GM21447 (cell line): ENCODE data around the gene PVALEF.

Source experiments
- ATAC-seq: cut with Tn5 transposase; IDR thresholded peaks from one replicate; pipeline ENCODE4 v1.9.1; 2021; ENCODE audit not compliant: unreplicated experiment

The PVALEF gene

DNA sequence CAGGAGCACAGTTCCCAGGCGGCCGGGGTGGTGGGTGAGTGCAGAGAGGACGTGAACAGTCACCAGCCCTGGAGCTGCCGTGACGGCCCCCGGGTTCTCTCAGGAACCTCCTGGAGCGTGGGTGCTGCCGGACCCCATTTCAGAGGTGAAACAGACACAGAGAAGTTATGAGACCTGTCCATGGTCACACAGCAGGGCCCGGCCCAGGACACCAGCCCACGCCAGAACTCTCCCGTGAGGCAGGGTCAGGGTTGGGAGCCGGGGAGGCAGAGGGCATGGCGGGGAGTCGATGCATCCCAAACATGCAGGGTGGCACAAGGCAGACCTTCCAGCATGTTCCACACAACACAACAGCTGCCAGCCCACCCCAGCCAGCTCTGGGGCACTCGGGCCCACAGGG lies 3.8 kb upstream of the PVALEF start:
- no peak for ATAC-seq

DNA sequence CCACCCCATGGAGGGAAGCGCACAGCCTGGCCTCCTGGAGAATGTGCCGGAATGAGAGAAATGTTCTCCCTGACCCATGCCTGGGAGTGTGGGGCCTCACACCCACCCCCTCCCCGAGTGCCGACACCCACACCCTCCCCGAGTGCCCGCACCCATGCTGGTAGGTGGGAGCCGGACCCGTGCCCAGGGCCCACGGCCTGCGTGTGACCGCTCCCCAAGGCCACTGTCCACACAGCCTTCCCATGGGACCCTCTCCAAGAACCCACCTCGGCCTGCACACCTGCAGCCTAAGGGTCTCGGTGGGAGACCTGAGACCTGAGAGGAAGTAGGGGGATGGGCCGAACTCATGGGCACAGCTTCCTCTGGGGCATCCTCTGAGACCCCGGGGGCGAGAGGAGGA lies 3.3 kb upstream of the PVALEF start:
- no peak for ATAC-seq

DNA sequence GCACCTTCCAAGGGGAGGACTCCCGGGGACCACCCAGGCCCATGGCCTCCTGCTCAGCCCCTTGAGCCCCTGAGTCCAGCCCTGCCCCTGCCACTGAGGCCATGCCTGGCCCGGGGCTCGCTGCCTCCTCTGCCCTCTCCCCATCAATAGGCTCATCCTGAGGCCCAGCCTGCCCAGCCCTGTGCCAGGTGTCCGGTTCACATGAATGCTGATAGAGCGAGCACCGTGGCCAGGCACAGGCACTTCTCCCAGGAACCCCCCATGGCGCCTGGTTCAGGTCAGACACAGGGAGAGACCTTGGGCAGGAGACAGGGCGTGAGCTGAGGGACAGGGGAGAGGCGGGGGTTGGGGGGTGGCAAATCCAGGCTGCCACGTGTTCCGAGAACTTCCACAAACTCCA lies 2.8 kb upstream of the PVALEF start:
- no peak for ATAC-seq

DNA sequence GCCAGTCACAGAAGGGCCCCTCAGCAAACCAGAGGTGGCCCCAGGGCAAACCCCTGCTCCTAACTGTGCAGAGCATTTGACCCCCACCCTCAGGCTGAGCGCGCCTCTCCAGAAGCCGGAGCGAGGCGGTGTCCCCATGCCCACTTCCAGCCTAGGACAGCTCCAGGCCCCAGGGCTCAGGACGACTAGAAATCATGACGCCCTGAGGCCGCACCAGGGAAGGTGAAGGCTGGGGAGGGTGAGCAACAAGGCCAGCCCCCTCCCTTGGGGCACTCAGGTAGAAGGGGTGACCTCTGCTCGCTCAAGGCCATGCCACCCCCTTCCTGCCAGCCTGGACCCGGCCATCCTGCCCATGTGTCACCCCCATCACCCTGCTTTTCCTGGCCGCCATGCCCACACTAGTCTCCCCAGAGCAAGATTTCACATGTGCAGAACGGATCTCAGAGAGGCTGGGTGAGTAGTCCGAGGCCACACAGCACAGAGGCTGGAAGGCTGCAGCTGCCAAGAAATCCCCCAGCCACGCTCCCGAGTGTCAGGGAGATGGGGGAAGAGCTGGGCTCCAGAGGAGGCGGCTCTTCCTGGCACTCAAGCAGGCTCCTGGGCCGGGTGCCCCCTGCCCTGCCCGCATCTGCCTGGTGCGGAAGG lies 2.1 kb upstream of the PVALEF start:
- no peak for ATAC-seq

DNA sequence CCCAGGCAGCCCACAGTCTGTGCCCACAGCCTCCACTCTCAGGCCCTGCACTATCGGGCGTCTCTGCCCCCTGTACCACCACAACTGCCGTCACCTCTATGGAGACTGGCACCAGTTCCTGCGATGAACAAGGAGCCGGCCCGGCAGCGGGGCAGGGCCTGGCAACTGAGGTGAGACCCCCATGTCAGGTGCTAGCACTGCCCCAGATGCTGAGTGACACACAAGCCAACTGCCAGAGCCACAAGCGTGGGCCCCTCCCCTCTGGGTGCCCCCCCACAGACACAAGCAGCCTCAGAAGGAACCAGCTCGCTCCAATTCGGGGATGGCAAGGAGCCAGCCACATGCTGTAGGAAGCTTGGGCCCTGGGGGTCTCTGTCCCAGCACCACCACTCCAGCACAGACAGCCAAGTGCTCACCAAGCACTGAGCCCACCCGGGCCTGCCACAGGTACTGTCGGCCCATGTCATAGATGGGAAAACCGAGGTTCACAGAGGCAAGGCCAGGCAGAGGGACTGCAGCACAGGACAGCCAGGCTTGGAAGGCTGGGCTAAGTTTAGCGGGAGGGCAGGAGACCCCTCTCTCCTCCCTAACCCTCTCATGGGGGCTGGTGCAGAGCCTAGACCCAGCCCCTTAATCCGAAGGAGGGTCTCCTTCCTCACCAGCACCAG lies 1.5 kb upstream of the PVALEF start:
- ATAC-seq, result no peak

DNA sequence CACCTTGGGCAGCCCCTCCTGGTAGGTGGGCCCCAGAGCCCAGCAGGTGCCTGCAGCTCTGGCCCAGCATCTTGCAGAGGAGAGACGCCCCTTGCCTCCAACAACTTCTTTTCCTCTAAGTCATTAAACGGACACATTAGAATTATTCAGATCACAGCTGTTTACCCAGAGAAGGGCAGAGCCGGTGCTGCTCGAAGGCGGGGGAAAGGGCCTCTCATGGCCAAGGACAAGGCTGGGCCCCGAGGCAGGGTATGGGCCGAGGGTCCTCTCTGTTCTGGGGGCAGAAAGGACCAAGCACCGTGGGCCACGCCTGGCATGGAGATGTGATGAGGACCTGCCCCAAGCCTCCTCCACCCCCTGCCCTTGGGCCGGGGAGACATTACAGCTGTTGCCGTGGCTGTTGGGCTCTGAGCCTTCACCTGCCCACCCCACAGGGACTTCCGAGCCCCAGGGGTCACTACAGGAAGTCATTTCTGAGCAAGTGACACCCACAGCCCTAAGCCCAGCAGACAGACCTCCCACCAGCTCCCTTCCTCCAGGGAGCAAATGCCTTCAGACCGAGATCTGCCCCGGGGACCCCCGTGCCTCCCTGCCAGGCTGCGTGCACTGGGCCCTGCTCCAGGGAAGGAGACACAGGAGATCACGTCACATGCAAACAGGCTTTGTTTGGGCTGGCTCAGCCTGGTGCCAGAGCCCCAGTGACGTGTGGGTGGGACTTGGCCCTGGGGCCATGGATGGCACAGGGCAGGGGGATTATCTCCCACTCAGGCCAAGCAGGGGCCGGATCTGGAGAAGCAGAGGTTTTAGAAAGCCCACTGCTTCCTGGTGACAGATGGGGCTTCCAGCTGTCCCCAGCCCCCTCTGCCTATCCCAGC lies 699 bp upstream of the PVALEF start:
- no peak for ATAC-seq

DNA sequence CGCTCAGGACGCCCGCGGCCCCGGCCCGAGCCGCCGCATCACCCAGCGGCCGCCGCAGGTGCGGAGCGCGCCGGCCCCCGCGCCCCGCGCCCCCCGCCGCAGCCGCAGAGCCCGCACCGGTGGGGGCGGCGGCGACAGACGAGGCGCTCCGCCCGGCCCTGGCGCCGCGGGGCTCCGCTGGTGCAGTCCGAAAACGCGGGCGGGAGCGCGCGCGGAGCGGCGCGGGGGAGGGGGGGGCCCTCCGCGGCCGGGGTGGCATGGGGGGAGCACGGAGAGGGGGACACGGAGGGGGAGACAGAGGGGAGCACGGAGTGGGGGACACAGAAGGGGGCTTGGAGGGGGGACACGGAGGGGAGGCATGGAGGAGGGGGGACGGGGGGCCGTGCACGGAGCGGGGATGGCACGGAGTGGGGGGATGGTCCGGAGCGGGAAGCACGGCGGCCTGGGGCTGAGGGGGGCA lies 756 bp downstream of the PVALEF start, which contains the start of gene AATK:
TSS of gene AATK (minus strand) at position 189 of the 460 bp plus-strand sequence. CDS start 229 bp downstream, outside the sequence.
- ATAC-seq, result no peak

DNA sequence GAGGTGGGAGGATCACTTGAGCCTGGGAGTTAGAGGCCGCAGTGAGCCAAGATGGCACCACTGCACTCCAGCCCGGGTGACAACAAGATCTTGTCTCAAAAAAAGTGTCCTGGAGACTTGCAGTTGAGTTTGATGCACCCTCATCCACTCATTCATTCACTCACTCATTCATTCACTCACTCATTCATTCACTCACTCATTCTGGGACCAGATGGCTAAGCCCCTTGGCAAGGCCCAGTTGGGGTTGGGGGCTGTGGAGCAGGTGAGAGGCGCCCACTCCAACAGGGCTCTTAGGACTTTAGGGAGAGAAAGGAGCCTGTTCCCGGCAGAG lies 1.9 kb downstream of the PVALEF start:
- no peak for ATAC-seq

DNA sequence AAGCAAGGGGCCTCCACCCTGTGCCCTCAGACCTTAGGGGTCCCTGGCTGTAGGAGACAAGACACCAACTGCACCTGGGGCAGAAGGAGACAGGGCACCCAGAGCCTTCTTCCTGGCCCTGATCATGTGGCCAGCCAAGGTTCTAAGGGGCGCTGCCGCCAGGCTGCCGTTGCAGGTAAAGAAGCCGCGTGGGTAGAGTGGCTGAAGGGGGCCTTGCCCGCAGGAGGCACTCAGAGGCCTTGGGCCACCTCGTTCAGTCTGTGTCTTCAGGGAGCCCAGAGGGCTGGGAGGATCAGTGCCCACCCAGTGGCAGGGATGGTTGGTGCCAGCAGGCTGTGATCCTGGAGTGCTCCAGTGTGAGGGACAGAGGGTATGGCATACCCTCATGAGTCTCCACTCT lies 2.3 kb downstream of the PVALEF start:
- ATAC-seq, result no peak

DNA sequence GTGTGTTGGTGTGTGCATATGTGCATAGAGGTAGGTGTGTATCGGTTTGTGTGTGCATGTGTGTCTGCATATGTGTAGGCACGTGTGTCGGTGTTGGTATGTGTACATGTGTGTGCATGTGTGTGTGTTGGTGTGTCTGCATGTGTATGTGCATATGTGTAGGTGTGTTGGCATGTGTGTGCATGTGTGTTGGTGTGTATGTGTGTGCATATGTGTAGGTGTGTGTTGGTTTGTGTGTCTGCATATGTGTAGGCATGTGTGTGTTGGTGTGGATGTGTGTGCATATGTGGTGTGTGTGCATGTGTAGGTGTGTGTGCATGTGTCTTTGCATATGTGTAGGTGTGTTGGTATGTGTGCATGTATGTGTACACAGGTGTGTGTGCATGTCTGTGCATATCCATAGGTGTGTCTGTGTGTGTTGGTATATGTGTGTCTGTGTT lies 4.6 kb downstream of the PVALEF start:
- no peak for ATAC-seq

DNA sequence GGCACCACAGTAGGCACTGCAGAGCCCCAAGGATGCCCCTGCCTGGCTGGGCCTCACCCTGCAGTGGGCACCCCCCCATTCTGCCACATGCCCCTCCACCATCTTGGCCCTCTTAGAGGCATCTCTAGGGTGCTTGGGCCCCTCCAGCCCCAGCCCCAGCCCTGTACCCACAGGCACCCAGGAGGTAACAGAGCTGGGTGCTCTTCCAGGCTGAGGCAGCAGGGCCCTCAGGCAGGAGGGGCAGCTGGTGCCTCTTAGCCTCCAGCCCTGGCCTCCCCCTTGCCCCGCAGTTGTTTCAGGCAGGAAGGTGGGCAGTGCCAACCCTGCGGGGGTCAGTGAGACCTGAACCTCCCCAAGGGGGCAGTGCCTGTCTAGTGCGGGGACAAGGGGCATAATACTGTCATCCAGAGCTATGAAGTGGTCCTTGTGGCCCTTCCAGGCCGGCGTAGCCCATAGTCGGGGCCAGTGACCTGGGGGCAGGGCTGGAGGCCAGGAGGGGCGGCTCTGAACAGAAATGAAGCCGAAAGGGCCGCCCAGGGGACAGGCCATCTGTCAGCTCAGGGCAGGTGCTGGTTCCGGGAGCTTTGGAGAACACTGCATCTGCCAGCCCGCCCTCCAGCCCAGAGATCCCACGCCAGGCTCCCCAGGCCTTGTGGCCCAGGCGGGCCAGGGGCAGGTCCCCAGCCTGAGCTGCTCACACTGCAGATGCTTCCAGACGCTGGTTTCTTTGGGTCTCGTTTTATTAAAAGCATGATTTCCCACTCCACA lies 5.6 kb downstream of the PVALEF start:
- ATAC-seq, result no peak

DNA sequence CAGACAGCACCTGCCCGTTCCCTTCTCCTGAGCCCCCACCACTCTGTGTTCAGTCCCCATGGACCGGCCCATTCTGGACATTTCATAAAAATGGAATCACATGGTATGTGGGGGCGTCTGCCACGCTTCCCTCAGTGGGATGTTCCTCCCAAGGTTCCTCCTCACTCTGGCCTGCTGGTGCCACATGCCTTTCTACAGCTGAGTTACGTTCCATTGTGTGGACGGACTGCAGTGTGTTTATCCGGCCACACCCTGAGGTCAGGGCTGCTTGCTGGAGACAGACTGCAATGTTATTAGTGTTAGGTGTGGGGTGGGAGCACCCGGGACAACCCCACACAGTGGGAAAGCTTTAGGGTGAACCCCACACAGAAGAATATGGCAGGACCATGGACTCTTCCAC lies 6.6 kb downstream of the PVALEF start:
- no peak for ATAC-seq

DNA sequence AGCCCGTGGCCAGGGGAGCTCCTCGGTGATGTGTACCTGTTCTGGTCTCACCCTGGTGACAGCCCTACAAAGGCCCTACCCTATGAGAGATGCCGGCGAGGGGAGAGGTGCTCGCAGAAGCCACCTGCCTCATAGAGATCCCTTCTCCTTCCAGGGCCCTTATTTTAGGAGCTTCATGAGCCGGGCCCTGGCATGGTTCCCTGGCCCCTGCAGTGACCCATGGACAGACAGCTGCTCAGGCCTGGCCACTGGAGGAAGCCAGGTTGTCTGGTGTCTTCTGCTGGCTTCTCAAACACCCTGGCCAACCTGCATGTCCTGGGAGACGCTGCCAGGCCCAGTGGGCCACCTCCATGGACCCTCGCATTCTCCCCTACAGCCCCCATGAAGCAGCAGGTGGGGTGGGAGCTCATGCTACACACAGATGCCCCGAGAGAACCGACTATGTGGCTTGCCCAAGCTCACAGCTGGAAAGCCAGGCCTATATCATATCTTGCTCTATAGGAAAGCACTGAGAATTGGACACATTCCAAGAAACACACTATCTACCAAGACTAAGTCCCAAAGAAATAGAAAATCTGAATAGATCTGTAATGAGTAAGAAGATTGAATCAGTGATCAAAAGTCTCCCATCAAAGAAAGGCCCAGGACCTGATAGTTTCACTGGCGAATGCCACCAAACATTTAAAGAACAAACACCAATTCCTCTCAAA lies 7.9 kb downstream of the PVALEF start:
- ATAC-seq, result no peak

DNA sequence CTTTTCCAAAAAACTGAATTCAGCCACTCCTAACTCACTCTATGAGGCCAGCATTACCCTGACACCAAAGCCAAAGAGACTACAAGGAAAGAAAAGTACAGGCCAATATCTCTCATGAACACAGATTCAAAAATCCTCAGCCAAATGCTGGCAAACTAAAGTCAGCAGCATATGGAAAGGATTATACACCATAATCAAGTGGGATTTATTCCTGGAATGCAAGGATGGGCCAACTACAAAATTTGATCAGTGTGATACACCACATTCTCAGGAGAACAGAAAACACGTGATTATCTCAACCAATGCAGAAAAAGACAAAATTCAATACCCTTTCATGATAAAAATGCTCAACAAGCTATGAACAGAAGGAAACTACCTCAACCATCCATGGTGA lies 8.5 kb downstream of the PVALEF start:
- no peak for ATAC-seq

DNA sequence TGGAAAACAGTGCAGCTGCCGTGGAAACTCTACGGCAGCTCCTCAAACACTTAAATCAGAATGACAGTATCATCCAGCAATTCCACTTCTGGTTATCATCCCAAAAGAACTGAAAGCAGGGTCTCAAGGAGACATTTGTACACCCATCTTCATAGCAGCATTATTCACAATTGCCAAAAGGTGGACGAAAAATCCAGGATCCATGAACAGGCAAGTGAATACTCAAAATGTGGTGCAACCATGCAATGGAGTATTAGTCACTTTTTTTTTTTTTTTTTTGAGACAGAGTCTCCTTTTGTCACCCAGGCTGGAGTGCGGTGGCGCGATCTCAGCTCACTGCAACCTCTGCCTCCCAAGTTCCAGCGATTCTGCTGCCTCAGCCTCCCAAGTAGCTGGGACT lies 11.4 kb downstream of the PVALEF start:
- ATAC-seq, result no peak

DNA sequence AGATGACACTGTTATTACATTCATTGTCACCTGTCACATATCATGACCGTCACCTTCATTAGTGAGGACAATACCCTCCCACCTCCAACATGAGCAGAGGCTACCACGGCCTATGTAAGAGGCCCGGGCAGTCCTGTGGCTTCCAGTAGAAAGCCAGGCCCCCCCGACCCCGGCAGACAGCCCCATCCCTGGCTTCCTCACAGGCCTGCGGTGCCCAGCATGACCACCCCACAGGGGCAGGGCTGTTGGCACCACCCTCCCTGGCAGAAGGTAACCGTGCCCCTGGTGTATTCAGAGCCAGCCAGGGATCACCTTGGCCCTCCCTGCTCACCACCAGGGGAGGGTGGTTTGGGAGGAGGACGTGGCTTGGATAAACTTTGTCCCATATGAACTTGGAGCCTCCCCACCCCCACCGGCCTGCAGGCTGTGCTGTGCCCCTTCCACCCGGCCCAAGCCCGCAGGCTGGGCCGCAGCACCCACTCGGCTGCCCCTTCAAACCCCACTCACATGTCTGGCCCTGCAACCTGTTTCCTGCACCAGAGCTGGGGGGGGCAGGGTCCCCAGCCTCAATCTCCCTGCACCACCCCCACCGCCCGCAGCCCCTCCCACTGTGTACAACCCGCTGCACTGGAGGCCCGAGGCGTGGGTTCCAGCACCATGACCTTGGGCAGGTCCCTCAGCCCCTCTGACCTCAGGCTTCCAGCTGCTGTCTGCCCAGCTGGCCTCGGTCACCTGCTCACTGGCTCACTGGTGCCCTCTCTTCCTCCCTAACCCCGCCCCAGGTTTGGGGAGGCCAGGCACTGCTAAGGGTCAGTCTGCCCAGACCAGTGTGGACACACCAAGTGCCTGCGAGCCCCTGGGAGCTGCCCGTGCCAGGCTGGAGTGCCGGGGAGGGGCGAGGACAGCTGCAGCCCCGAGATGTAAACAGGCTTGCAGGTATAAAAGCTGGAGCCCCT lies 13.1 kb downstream of the PVALEF start:
- no peak for ATAC-seq

DNA sequence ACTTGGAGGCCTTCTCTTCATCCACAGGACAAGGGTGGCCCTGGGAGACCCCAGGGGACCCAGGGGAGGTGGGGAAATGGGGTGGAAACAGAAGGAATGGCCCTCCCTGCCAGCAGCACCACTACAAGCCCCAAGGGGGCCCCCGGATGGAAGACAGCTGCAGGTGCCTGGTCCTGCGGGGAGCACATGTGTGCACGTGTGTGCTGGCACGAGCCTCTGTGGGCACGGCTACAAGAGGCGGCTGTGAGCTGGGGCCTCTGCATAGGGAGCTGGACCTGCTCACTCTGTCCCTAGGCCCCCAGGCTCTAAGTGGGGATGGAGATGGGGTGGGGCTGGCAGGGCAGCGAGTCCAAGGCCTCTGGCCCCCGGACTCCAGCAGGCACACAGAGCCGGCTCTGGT lies 13.9 kb downstream of the PVALEF start:
- no peak for ATAC-seq

DNA sequence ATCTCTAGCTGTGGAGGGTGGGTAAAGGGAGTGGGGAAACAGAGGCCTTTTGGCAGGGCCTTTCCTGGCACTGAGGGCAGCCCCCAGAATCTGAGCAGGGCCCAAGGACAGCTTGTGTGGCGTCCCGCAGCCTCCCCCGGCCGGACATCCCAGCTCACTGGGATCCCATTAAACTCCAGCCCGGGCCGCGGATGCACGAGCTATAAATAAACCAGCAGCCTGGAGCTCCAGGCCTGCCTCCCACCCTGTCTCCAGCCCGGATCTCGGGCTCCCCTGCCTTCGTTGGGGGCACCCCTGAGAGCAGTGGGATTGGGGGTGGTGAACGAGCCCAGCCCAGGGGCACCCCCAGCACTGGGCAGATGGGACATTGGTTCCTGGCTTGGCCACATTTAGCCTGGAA lies 14.6 kb downstream of the PVALEF start:
- ATAC-seq, result no peak
